HEK293 (cell line): ENCODE data around the gene PDE4D.

Source experiments
- CTCF ChIA-PET: fragments of 350-600 bp; formaldehyde crosslinking; extraction: SDS; loops from one replicate; lab custom pipeline; 2021; ENCODE audit warnings: antibody characterized with exemption; lab: Yijun Ruan, JAX
- POLR2A ChIA-PET: fragments of 300-600 bp; formaldehyde crosslinking; extraction: SDS; loops from one replicate; lab custom pipeline; 2020; ENCODE audit warnings: antibody characterized with exemption, inconsistent platforms; lab: Yijun Ruan, JAX
- H3K27ac ChIP-seq: fragments of 200-500 bp; sonication (Bioruptor generic); 2 replicates; pipeline ENCODE4 v1.5.1; 2014; ENCODE audit warnings: low read depth, low read length, control low read depth, inconsistent platforms; ENCODE audit errors: extremely low read depth
- H3K36me3 ChIP-seq, 2 experiments: fragments of 200-500 bp in 1 of 2; sonication (Bioruptor generic) in 1 of 2; 1 replicate in 1 of 2; 2 replicates in 1 of 2; pipeline ENCODE4 v1.5.1; 2014 to 2017; ENCODE audit warnings: inconsistent platforms in 2 of 2, low read length in 2 of 2; ENCODE audit not compliant: control insufficient read depth in 2 of 2, insufficient read depth in 1 of 2
- H3K4me1 ChIP-seq: fragments of 200-500 bp; sonication (Bioruptor generic); 2 replicates; pipeline ENCODE4 v1.5.1; 2014; ENCODE audit warnings: mild to moderate bottlenecking, low read length, inconsistent platforms; ENCODE audit not compliant: control insufficient read depth, insufficient read depth
- H3K4me3 ChIP-seq: 2 replicates; pipeline ENCODE4 v1.5.1; 2011; ENCODE audit warnings: low read depth, mild to moderate bottlenecking, control low read depth, low read length, moderate library complexity
- H3K9me3 ChIP-seq: fragments of 200-500 bp; sonication (Bioruptor generic); 2 replicates; pipeline ENCODE4 v1.5.1; 2014; ENCODE audit warnings: low read depth, low read length, inconsistent platforms; ENCODE audit not compliant: control insufficient read depth, insufficient read depth
- BCL11B ChIP-seq: fragments of 450-650 bp; formaldehyde crosslinking; IDR thresholded peaks from 2 replicates; pipeline ENCODE4 v1.5.1; 2016; ENCODE audit warnings: low read depth, missing biosample characterization, missing genetic modification characterization
- CTCF ChIP-seq: fragments of 450-650 bp; formaldehyde crosslinking; IDR thresholded peaks from 2 replicates; pipeline ENCODE4 v1.5.1; 2016; ENCODE audit warnings: missing biosample characterization, missing genetic modification characterization
- ELK4 ChIP-seq: IDR thresholded peaks from 2 replicates; pipeline ENCODE4 v1.6.1; 2011; ENCODE audit warnings: mild to moderate bottlenecking, low read depth, low read length, borderline replicate concordance
- GLIS1 ChIP-seq: fragments of 450-650 bp; formaldehyde crosslinking; IDR thresholded peaks from 2 replicates; pipeline ENCODE4 v1.5.1; 2016; ENCODE audit warnings: missing biosample characterization, missing genetic modification characterization
- HOXA7 ChIP-seq: sonication (generic); formaldehyde crosslinking; IDR thresholded peaks from 2 replicates; pipeline ENCODE4 v1.8.1; 2022; ENCODE audit warnings: missing genetic modification reagents, borderline replicate concordance
- KLF1 ChIP-seq: fragments of 450-650 bp; formaldehyde crosslinking; IDR thresholded peaks from 2 replicates; pipeline ENCODE4 v1.5.1; 2016; ENCODE audit warnings: missing biosample characterization, missing genetic modification characterization
- ZBTB1 ChIP-seq: fragments of 450-650 bp; formaldehyde crosslinking; IDR thresholded peaks from 2 replicates; pipeline ENCODE4 v1.5.1; 2016; ENCODE audit warnings: missing biosample characterization, missing genetic modification characterization
- ZBTB11 ChIP-seq: fragments of 450-650 bp; formaldehyde crosslinking; conservative IDR thresholded peaks from 2 replicates; pipeline ENCODE4 v1.5.1; 2016; ENCODE audit warnings: low read depth, missing biosample characterization, missing genetic modification characterization
- ZBTB17 ChIP-seq: fragments of 450-650 bp; formaldehyde crosslinking; IDR thresholded peaks from 2 replicates; pipeline ENCODE4 v1.5.1; 2016; ENCODE audit warnings: missing biosample characterization, missing genetic modification characterization
- ZBTB21 ChIP-seq: fragments of 450-650 bp; formaldehyde crosslinking; IDR thresholded peaks from 2 replicates; pipeline ENCODE4 v1.5.1; 2017; ENCODE audit warnings: missing biosample characterization, missing genetic modification characterization
- ZNF18 ChIP-seq: fragments of 450-650 bp; formaldehyde crosslinking; IDR thresholded peaks from 2 replicates; pipeline ENCODE4 v1.5.1; 2016; ENCODE audit warnings: missing biosample characterization, missing genetic modification characterization
- ZNF2 ChIP-seq: fragments of 450-650 bp; formaldehyde crosslinking; IDR thresholded peaks from 2 replicates; pipeline ENCODE4 v1.5.1; 2016; ENCODE audit warnings: missing biosample characterization, missing genetic modification characterization
- ZNF214 ChIP-seq: fragments of 450-650 bp; formaldehyde crosslinking; IDR thresholded peaks from 2 replicates; pipeline ENCODE4 v1.5.1; 2017; ENCODE audit warnings: missing biosample characterization, mild to moderate bottlenecking, missing genetic modification characterization, borderline replicate concordance
- ZNF239 ChIP-seq: fragments of 450-650 bp; formaldehyde crosslinking; IDR thresholded peaks from 2 replicates; pipeline ENCODE4 v1.5.1; 2016; ENCODE audit warnings: missing biosample characterization, missing genetic modification characterization
- ZNF274 ChIP-seq, 2 experiments: fragments of 200-500 bp in 1 of 2; fragments of 450-650 bp in 1 of 2; sonication (Bioruptor generic) in 1 of 2; formaldehyde crosslinking in 1 of 2; IDR thresholded peaks; 2 replicates each; pipeline versions ENCODE4 v1.5.1 to v1.6.1; 2014 to 2016; ENCODE audit warnings: borderline replicate concordance in 1 of 2, inconsistent platforms in 1 of 2, low read length in 1 of 2, missing biosample characterization in 1 of 2, missing genetic modification characterization in 1 of 2
- ZNF366 ChIP-seq: fragments of 450-650 bp; formaldehyde crosslinking; conservative IDR thresholded peaks from 2 replicates; pipeline ENCODE4 v1.5.1; 2016; ENCODE audit warnings: missing biosample characterization, missing genetic modification characterization
- ZNF37A ChIP-seq: fragments of 450-650 bp; IDR thresholded peaks from 2 replicates; pipeline ENCODE4 v1.5.1; 2018; ENCODE audit warnings: missing biosample characterization, missing genetic modification characterization
- ZNF623 ChIP-seq: fragments of 450-650 bp; formaldehyde crosslinking; IDR thresholded peaks from 2 replicates; pipeline ENCODE4 v1.5.1; 2016; ENCODE audit warnings: missing biosample characterization, missing genetic modification characterization
- ZNF654 ChIP-seq: fragments of 450-650 bp; formaldehyde crosslinking; IDR thresholded peaks from 2 replicates; pipeline ENCODE4 v1.5.1; 2016; ENCODE audit warnings: low read depth, missing biosample characterization, missing genetic modification characterization
- ZNF660 ChIP-seq: fragments of 450-650 bp; IDR thresholded peaks from 2 replicates; pipeline ENCODE4 v1.5.1; 2018; ENCODE audit warnings: missing biosample characterization, mild to moderate bottlenecking, missing genetic modification characterization
- ZNF768 ChIP-seq: fragments of 450-650 bp; formaldehyde crosslinking; IDR thresholded peaks from 2 replicates; pipeline ENCODE4 v1.5.1; 2018; ENCODE audit warnings: missing biosample characterization, mild to moderate bottlenecking, missing genetic modification characterization

Gene PDE4D

GRCh38 chr5:59218424-59219045, 675.0 kb downstream of the PDE4D start:
- H3K4me3 ChIP-seq: no peak overlapping the region
- CTCF ChIA-PET: interaction anchor here (0.6 to 1.3 kb wide), 5 partner anchors 19 to 434 kb away, joined by 3 to 4 read pairs (median 3); no protein-coding TSS in a partner anchor
- H3K27ac ChIP-seq: no peak overlapping the region
- 0 out of 2 replicates have a peak, but pooled peaks have one; percentile 15 for TF ChIP-seq ZNF660 (tag by site-specific recombination)
- 0 out of 2 replicates have a peak, but pooled peaks have one; percentile 51 for TF ChIP-seq ZNF18 (tag by site-specific recombination)
- no peak for TF ChIP-seq ZNF623 (tag by site-specific recombination)
- no peak for TF ChIP-seq ZNF2 (tag by site-specific recombination)
- TF ChIP-seq CTCF: peak; percentile 25; the same call in 1 of the 2 replicates
- peak; percentile 78 for TF ChIP-seq ZNF654 (tag by site-specific recombination)
- no peaks in the 10 kb centered on the region for H3K9me3 ChIP-seq
- peaks cover 0 to 3% of the 10 kb centered on the region in 2 experiments; a peak in 1 of 3 replicates for H3K36me3 ChIP-seq
- H3K4me1 ChIP-seq: peaks cover 25% of the 10 kb centered on the region
- POLR2A ChIA-PET: no interaction called here

DNA sequence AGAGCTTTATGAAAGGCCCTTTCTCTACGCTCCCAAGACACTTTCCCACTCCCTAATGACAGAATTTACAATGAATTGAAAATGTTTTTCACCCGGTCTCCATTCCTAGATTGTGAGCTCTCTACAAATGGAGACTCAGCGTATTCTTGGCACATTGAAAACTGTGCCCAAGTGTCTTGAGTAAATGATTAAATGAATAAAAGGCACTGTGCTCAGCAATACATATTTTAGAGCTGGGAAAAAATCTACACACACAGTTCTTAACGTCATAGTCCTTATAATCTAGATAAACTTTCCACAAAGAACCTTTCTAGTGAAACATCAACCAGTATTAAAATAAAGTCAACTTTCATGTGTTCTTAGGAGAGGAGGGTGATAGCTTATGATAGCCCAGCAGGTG, 676.7 kb downstream of the PDE4D start:
- Histone ChIP-seq H3K4me3 (no peak overlapping the region), H3K9me3 (no peaks in the 10 kb centered on the region), H3K4me1 (peaks cover 10% of the 10 kb centered on the region), H3K27ac (no peak overlapping the region), H3K36me3 (peaks cover 0 to 3% of the 10 kb centered on the region in 2 experiments; a peak in 1 of 3 replicates)
- POLR2A ChIA-PET: no interaction called here
- TF ChIP-seq KLF1 (tag by site-specific recombination) (no peak), GLIS1 (tag by site-specific recombination) (no peak), ZNF214 (tag by site-specific recombination) (no peak), HOXA7 (CRISPR knock-in tag) (no peak), ZBTB17 (no peak), ZNF274 (IDR thresholded peaks at IDR 0.05; ENCODE audit: low read length) (no peak), ZNF274 (tag by site-specific recombination; IDR thresholded peaks at IDR 0.05; ENCODE audit: borderline replicate concordance) (no peak), ZBTB1 (no peak), ELK4 (no peak), ZNF768 (tag by site-specific recombination) (no peak), ZBTB21 (tag by site-specific recombination) (no peak), ZNF239 (no peak), ZBTB11 (tag by site-specific recombination) (no peak), ZNF37A (tag by site-specific recombination) (no peak), ZNF366 (tag by site-specific recombination) (no peak), BCL11B (no peak)
- CTCF ChIA-PET: interaction anchor here (0.6 to 2.5 kb wide), 13 partner anchors 8 to 330 kb away, joined by 3 to 21 read pairs (median 4); no protein-coding TSS in a partner anchor
